Keratinocyte (primary cell): ENCODE data around the gene ATXN10. TPM values are rescaled to one million over a fixed set of nuclear protein-coding genes. Genes with fewer than 3 reads are reported as not detected.

ENCODE experiments used
- DNase-seq: peaks from one replicate; pipeline ENCODE4 v3.0.0-alpha.2; 2011; ENCODE audit warnings: low read depth, missing footprints, low spot score
- FAIRE-seq: peaks from 2 replicates; lab custom pipeline; 2011; peaks lifted over from hg19 to GRCh38; lab: Jason Lieb, UNC
- H2AFZ ChIP-seq: 2 replicates; pipeline ENCODE4 v1.6.0; 2012; ENCODE audit warnings: low read length, control low read depth, inconsistent platforms; ENCODE audit not compliant: control insufficient read depth
- H3K27ac ChIP-seq: 2 replicates; pipeline ENCODE4 v1.5.1; 2011; ENCODE audit warnings: low read length; ENCODE audit not compliant: control insufficient read depth, insufficient read depth
- H3K27me3 ChIP-seq: 3 replicates; pipeline ENCODE4 v1.6.0; 2011; ENCODE audit warnings: low read length; ENCODE audit not compliant: control insufficient read depth, insufficient read depth; ENCODE audit errors: extremely low read depth
- H3K36me3 ChIP-seq, 2 experiments: 2 replicates in 1 of 2; 3 replicates in 1 of 2; pipeline ENCODE4 v1.5.1; 2011; ENCODE audit warnings: low read length in 2 of 2, mild to moderate bottlenecking in 1 of 2; ENCODE audit not compliant: control insufficient read depth in 2 of 2, insufficient read depth in 2 of 2; ENCODE audit errors: extremely low read depth in 1 of 2
- H3K4me1 ChIP-seq: 3 replicates; pipeline ENCODE4 v1.5.1; 2011; ENCODE audit warnings: low read length; ENCODE audit not compliant: control insufficient read depth, insufficient read depth; ENCODE audit errors: extremely low read depth
- H3K4me2 ChIP-seq: 3 replicates; pipeline ENCODE4 v1.6.0; 2011; ENCODE audit warnings: low read depth, low read length; ENCODE audit not compliant: control insufficient read depth, insufficient read depth; ENCODE audit errors: extremely low read depth
- H3K4me3 ChIP-seq, 3 experiments: fragments of 200-600 bp in 1 of 3; sonication (generic) in 1 of 3; 2 replicates in 2 of 3; 3 replicates in 1 of 3; pipeline ENCODE4 v1.5.1; 2011 to 2016; ENCODE audit warnings: low read length in 3 of 3, mild to moderate bottlenecking in 3 of 3, control low read depth in 2 of 3, inconsistent platforms in 1 of 3, low read depth in 1 of 3, mixed read lengths in 1 of 3, mixed run types in 1 of 3, moderate library complexity in 1 of 3; ENCODE audit not compliant: control insufficient read depth in 2 of 3, insufficient read depth in 2 of 3; ENCODE audit errors: extremely low read depth in 1 of 3
- H3K79me2 ChIP-seq: 2 replicates; pipeline ENCODE4 v1.6.0; 2012; ENCODE audit warnings: low read length; ENCODE audit not compliant: control insufficient read depth, insufficient read depth
- H3K9ac ChIP-seq: 3 replicates; pipeline ENCODE4 v1.6.0; 2011; ENCODE audit warnings: low read length; ENCODE audit not compliant: control insufficient read depth, insufficient read depth; ENCODE audit errors: extremely low read depth
- H3K9me1 ChIP-seq: 3 replicates; pipeline ENCODE4 v1.6.0; 2011; ENCODE audit warnings: low read length; ENCODE audit not compliant: control insufficient read depth, insufficient read depth; ENCODE audit errors: extremely low read depth
- H3K9me3 ChIP-seq: 2 replicates; pipeline ENCODE4 v1.5.1; 2012; ENCODE audit warnings: low read depth, low read length; ENCODE audit not compliant: control insufficient read depth
- H4K20me1 ChIP-seq: 3 replicates; pipeline ENCODE4 v1.6.0; 2011; ENCODE audit warnings: low read length; ENCODE audit not compliant: control insufficient read depth, insufficient read depth; ENCODE audit errors: extremely low read depth
- CTCF ChIP-seq, 3 experiments: IDR thresholded peaks in 1 of 3; conservative IDR thresholded peaks in 1 of 3; optimal IDR thresholded peaks in 1 of 3; 2 replicates in 2 of 3; 3 replicates in 1 of 3; pipeline versions ENCODE3 to v1.5.1; 2011; ENCODE audit warnings: low read length in 3 of 3, mild to moderate bottlenecking in 3 of 3, moderate library complexity in 2 of 3, control low read depth in 1 of 3, inconsistent platforms in 1 of 3; ENCODE audit not compliant: insufficient read depth in 2 of 3; ENCODE audit errors: extremely low read depth in 1 of 3
- EZH2 ChIP-seq: IDR thresholded peaks from one replicate; pipeline ENCODE4 v1.6.1; 2012; ENCODE audit warnings: inconsistent platforms, mild to moderate bottlenecking, low read length, moderate library complexity
- dilution Hi-C: fragments of 300-500 bp; cut with MboI; formaldehyde crosslinking; loops from one replicate; pipeline ENCODE4 v1.7.0; 2020; ENCODE audit warnings: low sequenced_read_pairs; ENCODE audit not compliant: extremely low pct_ligation_motif_present
- polyA plus RNA-seq, 5 experiments: library from polyadenylated mRNA; depleted of rRNA in 3 of 5; stranded (reverse) in 3 of 5; stranded (forward) in 1 of 5; unstranded in 1 of 5; fragments of >200 nt; gene quantifications; 1 replicate in 1 of 5; 2 replicates in 3 of 5; 3 replicates in 1 of 5; pipeline versions ENCODE4 v1.2.1 to v1.2.3, GENCODE V29; 2011 to 2012; ENCODE audit warnings: missing spikeins in 2 of 5, low read depth in 1 of 5, low replicate concordance in 1 of 5

Gene ATXN10
- polyA plus RNA-seq, 1 donor (not counting 4 experiments of a cell fraction or from before 2014, with no cell fraction given): 276 TPM

- no peak overlapping the region for H2AFZ ChIP-seq
- peaks cover 21% of the 10 kb centered on the region for H3K4me1 ChIP-seq
- DNase-seq: no peak
- no peaks in the 10 kb centered on the region for H3K79me2 ChIP-seq
- H3K27me3 ChIP-seq: no peaks in the 10 kb centered on the region
- no peak overlapping the region for H3K4me3 ChIP-seq
- no peaks in the 10 kb centered on the region for H3K9me3 ChIP-seq
- H3K36me3 ChIP-seq: peaks cover 7 to 8% of the 10 kb centered on the region in 2 experiments
- H4K20me1 ChIP-seq: no peaks in the 10 kb centered on the region
- dilution Hi-C loops: no loop called here
- no peak overlapping the region for H3K4me2 ChIP-seq
- H3K27ac ChIP-seq: no peak overlapping the region
- no peak for TF ChIP-seq EZH2
- peak in 2 of 3 experiments; percentile 20 to 54 for TF ChIP-seq CTCF (optimal IDR thresholded peaks at IDR 0.05 in 1 of 3, IDR thresholded peaks at IDR 0.05 in 1 of 3, conservative IDR thresholded peaks at IDR 0.05 in 1 of 3; ENCODE audit: extremely low read depth in 1 of 3, insufficient read depth in 2 of 3, low read length in 3 of 3)
- FAIRE-seq: no peak
- H3K9me1 ChIP-seq: no peaks in the 10 kb centered on the region
- no peak overlapping the region for H3K9ac ChIP-seq
Measured at GRCh38 chr22:45816776-45817175, 145.1 kb downstream of the ATXN10 start.

GRCh38 chr22:45817745-45818423 is 146.2 kb downstream of the ATXN10 start:
- dilution Hi-C loops: no loop called here
- Histone ChIP-seq H2AFZ (no peak overlapping the region), H3K4me1 (peaks cover 21% of the 10 kb centered on the region), H3K4me2 (peak overlapping the region; percentile 12), H4K20me1 (no peaks in the 10 kb centered on the region), H3K27ac (no peak overlapping the region), H3K4me3 (no peak overlapping the region), H3K9ac (no peak overlapping the region), H3K36me3 (peaks cover 5 to 6% of the 10 kb centered on the region in 2 experiments), H3K79me2 (no peaks in the 10 kb centered on the region), H3K27me3 (no peaks in the 10 kb centered on the region), H3K9me3 (no peaks in the 10 kb centered on the region), H3K9me1 (no peaks in the 10 kb centered on the region)
- TF ChIP-seq CTCF (optimal IDR thresholded peaks at IDR 0.05 in 1 of 3, IDR thresholded peaks at IDR 0.05 in 1 of 3, conservative IDR thresholded peaks at IDR 0.05 in 1 of 3; ENCODE audit: extremely low read depth in 1 of 3, insufficient read depth in 2 of 3, low read length in 3 of 3) (no peak), EZH2 (no peak)
- peak; percentile 52 for FAIRE-seq
- no peak for DNase-seq
